Pancreas (tissue), 10 donors: ENCODE measurements around the gene IL3. TPM values are rescaled to one million over a fixed set of nuclear protein-coding genes. Genes with fewer than 3 reads are reported as not detected.

Experiments used
- ATAC-seq, 4 donors: fragments of 200-7000 bp; cut with Tn5 transposase; one replicate each; pipeline versions ENCODE4 v1.8.0 to v1.9.1; 2020; ENCODE audit warnings: mild to moderate bottlenecking in 4 of 4, moderate library complexity in 4 of 4
- DNase-seq, 6 donors: peaks; one replicate each; pipeline ENCODE4 v3.0.0-alpha.2; 2020
- FAIRE-seq: peaks from 2 replicates; lab custom pipeline; 2012; peaks lifted over from hg19 to GRCh38; lab: Jason Lieb, UNC
- H3K27ac ChIP-seq, 4 donors: fragments of 200-600 bp; sonication (generic); 1 replicate in 3 of 4; 2 replicates in 1 of 4; pipeline versions ENCODE4 v1.5.0 to v1.8.0; 2020
- H3K27me3 ChIP-seq, 4 donors: fragments of 200-600 bp; one replicate each; pipeline ENCODE4 v1.8.0; 2021
- H3K36me3 ChIP-seq, 3 donors: fragments of 200-600 bp; sonication (generic) in 1 of 3; one replicate each; pipeline versions ENCODE4 v1.5.0 to v1.8.0; 2020 to 2021
- H3K4me1 ChIP-seq, 3 donors: fragments of 200-600 bp; one replicate each; pipeline ENCODE4 v1.8.0; 2021
- H3K4me3 ChIP-seq, 4 donors: fragments of 200-600 bp; sonication (generic) in 2 of 4; one replicate each; pipeline versions ENCODE4 v1.5.0 to v1.8.0; 2020 to 2021
- H3K9me3 ChIP-seq, 4 donors: fragments of 200-600 bp; one replicate each; pipeline ENCODE4 v1.8.0; 2021
- CTCF ChIP-seq, 4 donors: fragments of 200-600 bp; sonication (generic) in 3 of 4; IDR thresholded peaks; one replicate each; pipeline versions ENCODE4 v1.5.0 to v1.8.0; 2021; ENCODE audit warnings: antibody characterized with exemption in 4 of 4
- WGBS, 2 donors: extraction: QIAGEN DNeasy Blood & Tissue Kit; methylation state at CpG; one replicate each; pipeline ENCODE4 v1.1.7; 2013; 5-methylcytosine and 5-hydroxymethylcytosine counted together
- intact Hi-C, 3 donors: fragments of 100-400 bp; cut with DNase I; formaldehyde crosslinking; loops; one replicate each; pipeline versions ENCODE4 v1.11.1 to v1.14.2; 2022
- polyA plus RNA-seq, 2 donors: library from polyadenylated mRNA; stranded (reverse); fragments of 200-250 nt; gene quantifications; one replicate each; pipeline ENCODE4 v1.2.3, GENCODE V29; 2013
- total RNA-seq, 6 donors: library from RNA; stranded (reverse); fragmentation: NEBNext Ultra II Directional in 4 of 6; extraction: Animal tissue kit (Norgen Biotek cat#: 25700) in 4 of 6; gene quantifications; one replicate each; pipeline versions ENCODE4 v1.2.1 to v1.2.4, GENCODE V29; 2021 to 2023
- donor health status: healthy with polysubstance abuse.
- donor health status: DM: no; HTN: no; CAD: no; lungs with moderate emphysema.
- donor health status: DM: no; HTN: no; CAD: no.
- donor health status: control.
- donor health status: control.
- donor health status: Bipolar disorder and iron deficiency.
- donor health status: DM: yes; HTN: yes; CAD: no.
- donor health status: DM: no; HTN: no; CAD: no.
- donor health status: DM: no; HTN: no; CAD: no.
- donor health status: DM: yes; HTN: yes; CAD: no.

IL3 gene
- total and polyA plus RNA-seq, 8 donors: not detected

- ATAC-seq (no peak), FAIRE-seq (no peak), DNase-seq (no peak)
- intact Hi-C loops: no loop called here
- WGBS, 2 donors: 51 to 58% methylated on average over 2 of the region's 2 CpGs
- no peak overlapping the region for H3K27ac ChIP-seq
- H3K4me3 ChIP-seq: no peak overlapping the region
- H3K27me3 ChIP-seq: no peaks in the 10 kb centered on the region
- no peaks in the 10 kb centered on the region for H3K9me3 ChIP-seq
- no peaks in the 10 kb centered on the region for H3K4me1 ChIP-seq
- TF ChIP-seq CTCF (IDR thresholded peaks at IDR 0.05): no peak
- H3K36me3 ChIP-seq: no peaks in the 10 kb centered on the region
These were observed 38.8 kb upstream of the IL3 start for GRCh38 chr5:132021654-132022053.

- Histone ChIP-seq H3K4me1 (no peaks in the 10 kb centered on the region), H3K4me3 (no peak overlapping the region), H3K36me3 (no peaks in the 10 kb centered on the region), H3K27ac (no peak overlapping the region), H3K27me3 (no peaks in the 10 kb centered on the region), H3K9me3 (no peaks in the 10 kb centered on the region)
- FAIRE-seq: no peak
- no peak for TF ChIP-seq CTCF (IDR thresholded peaks at IDR 0.05)
- WGBS, 2 donors: 68 to 72% methylated on average over 2 of the region's 2 CpGs
- DNase-seq: no peak
- ATAC-seq: no peak
- intact Hi-C loops: no loop called here
These were observed 37.7 kb upstream of the IL3 start for GRCh38 chr5:132022737-132023136.

- H3K27me3 ChIP-seq: no peaks in the 10 kb centered on the region
- no peaks in the 10 kb centered on the region for H3K9me3 ChIP-seq
- DNase-seq (no peak), ATAC-seq (no peak), FAIRE-seq (no peak)
- H3K4me3 ChIP-seq: no peak overlapping the region
- H3K27ac ChIP-seq: no peak overlapping the region
- H3K4me1 ChIP-seq: no peaks in the 10 kb centered on the region
- intact Hi-C loops: no loop called here
- H3K36me3 ChIP-seq: no peaks in the 10 kb centered on the region
- TF ChIP-seq CTCF (IDR thresholded peaks at IDR 0.05): no peak
- WGBS, 2 donors: 56 to 65% methylated on average over 5 of the region's 5 CpGs
These were observed 37.0 kb upstream of the IL3 start for GRCh38 chr5:132023258-132024116.

GRCh38 chr5:132024117-132024435 is 36.4 kb upstream of the IL3 start:
- FAIRE-seq (no peak), DNase-seq (no peak), ATAC-seq (no peak)
- 55 to 63% methylated on average over 4 of the region's 4 CpGs for WGBS, 2 donors
- intact Hi-C loops: no loop called here
- H3K4me1 ChIP-seq: no peaks in the 10 kb centered on the region
- no peak overlapping the region for H3K27ac ChIP-seq
- H3K36me3 ChIP-seq: no peaks in the 10 kb centered on the region
- H3K27me3 ChIP-seq: no peaks in the 10 kb centered on the region
- H3K9me3 ChIP-seq: no peaks in the 10 kb centered on the region
- TF ChIP-seq CTCF (IDR thresholded peaks at IDR 0.05): no peak
- H3K4me3 ChIP-seq: no peak overlapping the region

GRCh38 chr5:132024789-132025402 is 35.6 kb upstream of the IL3 start:
- Histone ChIP-seq H3K27ac (no peak overlapping the region), H3K27me3 (no peaks in the 10 kb centered on the region), H3K9me3 (no peaks in the 10 kb centered on the region), H3K4me3 (no peak overlapping the region), H3K36me3 (no peaks in the 10 kb centered on the region), H3K4me1 (no peaks in the 10 kb centered on the region)
- no peak for TF ChIP-seq CTCF (IDR thresholded peaks at IDR 0.05)
- DNase-seq (no peak), ATAC-seq (no peak), FAIRE-seq (no peak)
- 53 to 60% methylated on average over 8 of the region's 8 CpGs for WGBS, 2 donors
- intact Hi-C loops: no loop called here
